Measurements from ENCODE around the gene PPP4R3A.

- TF ChIP-seq POLR2A (IDR thresholded peaks at IDR 0.05; ENCODE audit: low read length): no peak
- no peak for TF ChIP-seq GATA1 (IDR thresholded peaks at IDR 0.05; ENCODE audit: low read depth, low read length)
Measured at GRCh38 chr14:91410771-91411536, 99.2 kb downstream of the PPP4R3A start.

All from erythroblast (primary cell).